PC-9 (cell line): Measurements from ENCODE around the gene SLC8A2.

ENCODE experiments used
- EZH2 ChIP-seq: fragments of 200-600 bp; sonication (generic); IDR thresholded peaks from 2 replicates; pipeline ENCODE4 v1.8.0; 2017; ENCODE audit warnings: antibody characterized with exemption, low read depth
- TF ChIP-seq, protein P1 (sequence below): fragments of 200-600 bp; sonication (generic); conservative IDR thresholded peaks from 2 replicates; pipeline ENCODE4 v1.6.1; 2017; ENCODE audit warnings: mixed run types, antibody characterized with exemption, mild to moderate bottlenecking, moderate library complexity

DNA sequence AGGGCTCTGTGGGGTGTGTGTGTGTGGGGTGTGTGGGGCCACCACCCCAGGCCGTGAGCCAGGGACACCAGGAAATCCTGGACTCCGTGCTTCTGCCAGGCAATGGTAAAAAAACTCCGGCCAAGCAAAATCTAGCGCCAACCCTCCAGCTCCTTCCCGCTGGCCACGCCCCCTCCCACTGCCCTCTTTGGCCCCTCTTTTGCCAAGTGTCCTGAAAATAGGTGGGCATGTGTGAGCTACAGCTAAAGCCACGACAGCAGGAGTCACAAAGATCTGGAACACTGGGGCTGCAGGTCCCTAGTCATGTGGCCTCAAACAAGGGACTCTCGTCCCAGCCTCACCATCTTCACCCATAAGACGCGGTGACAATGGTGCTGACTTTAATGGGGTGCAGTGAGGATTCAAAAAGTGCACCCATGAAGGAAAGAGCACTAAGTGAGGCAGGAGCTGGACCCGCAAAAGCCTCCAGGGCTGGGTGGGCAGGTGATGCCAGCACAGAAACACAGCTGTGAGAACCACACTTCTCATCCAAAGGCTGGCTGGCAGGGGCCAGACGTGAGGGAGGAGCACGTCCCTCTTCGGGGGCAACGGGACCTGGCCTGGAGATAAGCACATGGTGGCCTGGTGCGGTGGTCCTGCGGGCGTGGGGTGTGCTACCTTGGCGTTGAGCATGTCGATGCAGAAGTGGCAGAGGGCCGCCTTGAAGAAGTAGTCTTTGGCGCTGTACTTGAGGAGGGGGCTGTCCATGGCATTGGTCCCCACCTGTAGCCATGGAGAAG lies 19.9 kb upstream of the SLC8A2 start:
- TF ChIP-seq, protein P1, sequence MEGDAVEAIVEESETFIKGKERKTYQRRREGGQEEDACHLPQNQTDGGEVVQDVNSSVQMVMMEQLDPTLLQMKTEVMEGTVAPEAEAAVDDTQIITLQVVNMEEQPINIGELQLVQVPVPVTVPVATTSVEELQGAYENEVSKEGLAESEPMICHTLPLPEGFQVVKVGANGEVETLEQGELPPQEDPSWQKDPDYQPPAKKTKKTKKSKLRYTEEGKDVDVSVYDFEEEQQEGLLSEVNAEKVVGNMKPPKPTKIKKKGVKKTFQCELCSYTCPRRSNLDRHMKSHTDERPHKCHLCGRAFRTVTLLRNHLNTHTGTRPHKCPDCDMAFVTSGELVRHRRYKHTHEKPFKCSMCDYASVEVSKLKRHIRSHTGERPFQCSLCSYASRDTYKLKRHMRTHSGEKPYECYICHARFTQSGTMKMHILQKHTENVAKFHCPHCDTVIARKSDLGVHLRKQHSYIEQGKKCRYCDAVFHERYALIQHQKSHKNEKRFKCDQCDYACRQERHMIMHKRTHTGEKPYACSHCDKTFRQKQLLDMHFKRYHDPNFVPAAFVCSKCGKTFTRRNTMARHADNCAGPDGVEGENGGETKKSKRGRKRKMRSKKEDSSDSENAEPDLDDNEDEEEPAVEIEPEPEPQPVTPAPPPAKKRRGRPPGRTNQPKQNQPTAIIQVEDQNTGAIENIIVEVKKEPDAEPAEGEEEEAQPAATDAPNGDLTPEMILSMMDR: no peak
- TF ChIP-seq EZH2: no peak
